C4-2B (cell line): ENCODE results near the gene CD28.

Experiments
- H3K27ac ChIP-seq: fragments of 450-650 bp; 2 replicates; pipeline ENCODE4 v1.5.1; 2017
- ZFX ChIP-seq: fragments of 450-650 bp; IDR thresholded peaks from 2 replicates; pipeline ENCODE4 v1.6.1; 2017
- TF ChIP-seq, protein P1 (sequence below): fragments of 450-650 bp; conservative IDR thresholded peaks from 2 replicates; pipeline ENCODE4 v1.5.1; 2017; ENCODE audit warnings: mild to moderate bottlenecking

Gene CD28

DNA sequence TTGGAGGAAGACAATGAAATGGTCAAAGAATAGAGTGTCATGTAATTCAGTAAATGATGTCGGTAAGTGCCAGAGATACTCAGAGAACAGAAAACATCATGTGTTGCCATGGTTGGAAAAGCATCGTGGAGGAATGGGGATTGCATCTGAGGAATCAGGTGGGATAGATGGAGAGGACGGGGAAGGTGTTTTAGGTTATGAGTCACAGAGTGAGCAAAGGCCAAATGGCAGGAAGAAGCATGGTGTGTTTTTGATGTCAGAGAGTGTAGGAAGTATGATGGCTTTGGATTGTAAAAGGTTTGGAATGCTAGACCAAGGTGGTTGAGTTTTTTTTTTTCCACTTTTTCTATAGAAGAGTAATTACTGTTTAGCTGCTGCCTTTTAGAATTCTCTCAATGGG, 27.5 kb upstream of the CD28 start:
- H3K27ac ChIP-seq: no peak overlapping the region
- TF ChIP-seq, protein P1, sequence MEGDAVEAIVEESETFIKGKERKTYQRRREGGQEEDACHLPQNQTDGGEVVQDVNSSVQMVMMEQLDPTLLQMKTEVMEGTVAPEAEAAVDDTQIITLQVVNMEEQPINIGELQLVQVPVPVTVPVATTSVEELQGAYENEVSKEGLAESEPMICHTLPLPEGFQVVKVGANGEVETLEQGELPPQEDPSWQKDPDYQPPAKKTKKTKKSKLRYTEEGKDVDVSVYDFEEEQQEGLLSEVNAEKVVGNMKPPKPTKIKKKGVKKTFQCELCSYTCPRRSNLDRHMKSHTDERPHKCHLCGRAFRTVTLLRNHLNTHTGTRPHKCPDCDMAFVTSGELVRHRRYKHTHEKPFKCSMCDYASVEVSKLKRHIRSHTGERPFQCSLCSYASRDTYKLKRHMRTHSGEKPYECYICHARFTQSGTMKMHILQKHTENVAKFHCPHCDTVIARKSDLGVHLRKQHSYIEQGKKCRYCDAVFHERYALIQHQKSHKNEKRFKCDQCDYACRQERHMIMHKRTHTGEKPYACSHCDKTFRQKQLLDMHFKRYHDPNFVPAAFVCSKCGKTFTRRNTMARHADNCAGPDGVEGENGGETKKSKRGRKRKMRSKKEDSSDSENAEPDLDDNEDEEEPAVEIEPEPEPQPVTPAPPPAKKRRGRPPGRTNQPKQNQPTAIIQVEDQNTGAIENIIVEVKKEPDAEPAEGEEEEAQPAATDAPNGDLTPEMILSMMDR: no peak
- no peak for TF ChIP-seq ZFX

GRCh38 chr2:203679401-203679800, 27.0 kb upstream of the CD28 start:
- H3K27ac ChIP-seq: no peak overlapping the region
- TF ChIP-seq, protein P1: no peak
- TF ChIP-seq ZFX: no peak

- TF ChIP-seq, protein P1: no peak
- H3K27ac ChIP-seq: no peak overlapping the region
Observed at GRCh38 chr2:203681978-203682377, 24.5 kb upstream of the CD28 start.

DNA sequence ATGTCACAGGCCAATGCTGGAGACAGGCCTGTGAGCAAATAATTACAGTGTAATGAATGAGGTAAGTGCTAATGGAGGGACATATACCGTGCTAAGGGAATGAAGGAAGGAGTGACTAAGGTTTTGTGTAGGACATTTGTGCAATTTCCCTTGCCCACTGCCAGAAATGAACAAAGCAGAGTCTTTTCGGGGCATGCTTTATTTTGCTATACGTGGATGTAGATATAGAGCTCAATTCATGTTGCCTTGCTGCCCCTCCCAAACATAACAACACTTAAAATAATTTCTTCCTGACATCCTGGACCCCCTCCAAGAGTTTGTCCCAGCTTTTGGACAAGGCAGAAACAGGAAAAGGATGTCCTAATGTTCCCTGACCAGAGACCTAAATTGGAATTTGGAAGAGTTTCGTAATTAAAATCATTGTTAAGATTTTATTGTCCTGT, 23.7 kb upstream of the CD28 start:
- no peak overlapping the region for H3K27ac ChIP-seq
- TF ChIP-seq, protein P1: no peak
- no peak for TF ChIP-seq ZFX

GRCh38 chr2:203683421-203683820, 23.0 kb upstream of the CD28 start:
- H3K27ac ChIP-seq: no peak overlapping the region
- TF ChIP-seq ZFX: no peak
- TF ChIP-seq, protein P1: no peak

- no peak overlapping the region for H3K27ac ChIP-seq
- TF ChIP-seq, protein P1: no peak
- no peak for TF ChIP-seq ZFX
Observed at GRCh38 chr2:203683932-203684556, 22.4 kb upstream of the CD28 start.

GRCh38 chr2:203685081-203685621, 21.3 kb upstream of the CD28 start:
- no peak overlapping the region for H3K27ac ChIP-seq
- TF ChIP-seq, protein P1: no peak
- TF ChIP-seq ZFX: no peak
